GM19395 (cell line): ENCODE measurements around the gene MAP2K4.

Experiments
- ATAC-seq: cut with Tn5 transposase; IDR thresholded peaks from one replicate; pipeline ENCODE4 v1.9.1; 2021; ENCODE audit warnings: mild to moderate bottlenecking, moderate library complexity; ENCODE audit not compliant: unreplicated experiment

MAP2K4 gene

GRCh38 chr17:12088035-12088434, 67.4 kb downstream of the MAP2K4 start:
- ATAC-seq: no peak

- no peak for ATAC-seq
Measured at GRCh38 chr17:12089809-12090384, 69.2 kb downstream of the MAP2K4 start.

GRCh38 chr17:12094336-12094735, 73.7 kb downstream of the MAP2K4 start:
- ATAC-seq: no peak

GRCh38 chr17:12095522-12095921, 74.8 kb downstream of the MAP2K4 start:
- no peak for ATAC-seq

- no peak for ATAC-seq
Measured at GRCh38 chr17:12097326-12097725, 76.6 kb downstream of the MAP2K4 start.

- ATAC-seq: peak; percentile 88
Measured at GRCh38 chr17:12098568-12098967, 77.9 kb downstream of the MAP2K4 start.

GRCh38 chr17:12099412-12099811, 78.7 kb downstream of the MAP2K4 start:
- ATAC-seq: no peak

- ATAC-seq: no peak
Measured at GRCh38 chr17:12104831-12105230, 84.2 kb downstream of the MAP2K4 start.

GRCh38 chr17:12107905-12108304, 87.2 kb downstream of the MAP2K4 start:
- ATAC-seq: no peak

- no peak for ATAC-seq
Measured at GRCh38 chr17:12110906-12111305, 90.2 kb downstream of the MAP2K4 start.

GRCh38 chr17:12113156-12113555, 92.5 kb downstream of the MAP2K4 start:
- ATAC-seq: no peak

- ATAC-seq: no peak
Measured at GRCh38 chr17:12114686-12115418, 94.2 kb downstream of the MAP2K4 start.

- ATAC-seq: no peak
Measured at GRCh38 chr17:12116143-12116542, 95.5 kb downstream of the MAP2K4 start.

GRCh38 chr17:12118617-12119016, 97.9 kb downstream of the MAP2K4 start:
- ATAC-seq: no peak

GRCh38 chr17:12122075-12122474, 101.4 kb downstream of the MAP2K4 start:
- no peak for ATAC-seq

- ATAC-seq: no peak
Measured at GRCh38 chr17:12127177-12127576, 106.5 kb downstream of the MAP2K4 start.

- ATAC-seq: no peak
Measured at GRCh38 chr17:12127667-12128066, 107.0 kb downstream of the MAP2K4 start.

GRCh38 chr17:12128946-12129345, 108.3 kb downstream of the MAP2K4 start:
- no peak for ATAC-seq

GRCh38 chr17:12133183-12133582, 112.5 kb downstream of the MAP2K4 start:
- ATAC-seq: no peak

- no peak for ATAC-seq
Measured at GRCh38 chr17:12134101-12134500, 113.4 kb downstream of the MAP2K4 start.

- ATAC-seq: no peak
Measured at GRCh38 chr17:12134587-12134986, 113.9 kb downstream of the MAP2K4 start.

GRCh38 chr17:12136243-12136642, 115.6 kb downstream of the MAP2K4 start:
- no peak for ATAC-seq

GRCh38 chr17:12136646-12137045, 116.0 kb downstream of the MAP2K4 start:
- ATAC-seq: no peak
